H1 (cell line): ENCODE data around the gene G6PC3. TPM values are rescaled to one million over a fixed set of nuclear protein-coding genes. Genes with fewer than 3 reads are reported as not detected.
A peak's percentile ranks its signal among the peaks of the same experiment; 100 is the strongest.

ENCODE experiments used
- ASH2L ChIP-seq: fragments of 200-600, 300-600 bp; sonication (generic); IDR thresholded peaks from one replicate; pipeline ENCODE4 v1.7.1; 2017; ENCODE audit warnings: low read length
- ATF3 ChIP-seq: IDR thresholded peaks from 2 replicates; pipeline ENCODE4 v1.6.1; 2011; ENCODE audit warnings: low read depth, mild to moderate bottlenecking, low read length; ENCODE audit not compliant: insufficient read depth
- BCL11A ChIP-seq, 2 experiments: IDR thresholded peaks; one replicate each; pipeline ENCODE4 v1.6.1; 2011; ENCODE audit warnings: low read depth in 2 of 2, low read length in 2 of 2, mild to moderate bottlenecking in 2 of 2
- CBX8 ChIP-seq: fragments of 300-800, 300-1000 bp; sonication (generic); IDR thresholded peaks from 2 replicates; pipeline ENCODE4 v1.7.1; 2016; ENCODE audit warnings: low read depth, low read length, borderline replicate concordance
- CHD1 ChIP-seq: IDR thresholded peaks from 2 replicates; pipeline ENCODE4 v1.6.1; 2012; ENCODE audit warnings: low read depth, low read length, improper control_type of control experiment
- GTF2F1 ChIP-seq: IDR thresholded peaks from 2 replicates; pipeline ENCODE4 v1.6.1; 2012; ENCODE audit warnings: low read depth, low read length, improper control_type of control experiment, borderline replicate concordance
- HDAC2 ChIP-seq, 2 experiments: fragments of 300-600 bp in 1 of 2; sonication (generic) in 1 of 2; IDR thresholded peaks; 2 replicates each; pipeline ENCODE4 v1.6.1; 2011 to 2012; ENCODE audit warnings: low read depth in 2 of 2, low read length in 2 of 2, mild to moderate bottlenecking in 2 of 2, moderate library complexity in 2 of 2, borderline replicate concordance in 1 of 2, inconsistent platforms in 1 of 2
- JUN ChIP-seq: IDR thresholded peaks from 2 replicates; pipeline ENCODE4 v1.6.1; 2011; ENCODE audit warnings: low read depth, mild to moderate bottlenecking, improper control_type of control experiment, low read length
- KDM1A ChIP-seq: fragments of 200-600, 300-600 bp; sonication (generic); IDR thresholded peaks from 2 replicates; pipeline ENCODE4 v1.7.1; 2016; ENCODE audit warnings: mild to moderate bottlenecking, low read length, borderline replicate concordance
- POLR2A ChIP-seq, 2 experiments: IDR thresholded peaks; 1 replicate in 1 of 2; 2 replicates in 1 of 2; pipeline ENCODE4 v1.6.1; 2011; ENCODE audit warnings: low read depth in 2 of 2, low read length in 2 of 2, mild to moderate bottlenecking in 2 of 2; ENCODE audit errors: control extremely low read depth in 1 of 2
- POLR2AphosphoS5 ChIP-seq: IDR thresholded peaks from 2 replicates; pipeline ENCODE4 v1.6.1; 2011; ENCODE audit warnings: low read depth, low read length
- RAD21 ChIP-seq, 2 experiments: IDR thresholded peaks in 1 of 2; conservative IDR thresholded peaks in 1 of 2; 2 replicates each; pipeline ENCODE4 v1.6.1; 2011; ENCODE audit warnings: low read depth in 2 of 2, low read length in 2 of 2, improper control_type of control experiment in 1 of 2, inconsistent platforms in 1 of 2, mild to moderate bottlenecking in 1 of 2, moderate library complexity in 1 of 2
- SAP30 ChIP-seq: fragments of 300-600 bp; sonication (generic); IDR thresholded peaks from 2 replicates; pipeline ENCODE4 v1.7.1; 2012; ENCODE audit warnings: low read length, moderate library complexity, mild to moderate bottlenecking, inconsistent platforms; ENCODE audit not compliant: insufficient read depth, insufficient replicate concordance
- SP1 ChIP-seq: IDR thresholded peaks from 2 replicates; pipeline ENCODE4 v1.6.1; 2011; ENCODE audit warnings: low read depth, low read length
- SP2 ChIP-seq: IDR thresholded peaks from 2 replicates; pipeline ENCODE4 v1.6.1; 2012; ENCODE audit warnings: mild to moderate bottlenecking, low read length, inconsistent platforms
- SRF ChIP-seq: IDR thresholded peaks from 2 replicates; pipeline ENCODE4 v1.6.1; 2011; ENCODE audit warnings: mild to moderate bottlenecking, low read depth, low read length, moderate library complexity
- SUZ12 ChIP-seq: fragments of 200-600 bp; sonication (generic); IDR thresholded peaks from 2 replicates; pipeline ENCODE4 v1.6.1; 2012; ENCODE audit warnings: mild to moderate bottlenecking, inconsistent platforms, low read length, moderate library complexity, mixed read lengths
- TAF1 ChIP-seq: IDR thresholded peaks from 2 replicates; pipeline ENCODE4 v1.6.1; 2011; ENCODE audit warnings: mild to moderate bottlenecking, low read depth, low read length
- TAF7 ChIP-seq: optimal IDR thresholded peaks from 2 replicates; pipeline ENCODE3; 2011; ENCODE audit warnings: low read depth, mild to moderate bottlenecking, inconsistent platforms, low read length, moderate library complexity, borderline replicate concordance
- TBP ChIP-seq: IDR thresholded peaks from 2 replicates; pipeline ENCODE4 v1.6.1; 2011; ENCODE audit warnings: low read depth, low read length, improper control_type of control experiment
- TCF12 ChIP-seq: IDR thresholded peaks from 2 replicates; pipeline ENCODE4 v1.6.1; 2011; ENCODE audit warnings: low read depth, mild to moderate bottlenecking, low read length
- polyA plus RNA-seq, 7 experiments: library from polyadenylated mRNA; depleted of rRNA in 3 of 7; stranded (reverse) in 5 of 7; unstranded in 2 of 7; fragments of >200 nt in 5 of 7; fragments of 200-250 nt in 2 of 7; gene quantifications; 1 replicate in 5 of 7; 2 replicates in 1 of 7; 4 replicates in 1 of 7; pipeline versions ENCODE4 v1.2.1 to v1.2.3, GENCODE V29; 2011 to 2013; ENCODE audit warnings: missing spikeins in 2 of 7, mixed read lengths in 2 of 7
- total RNA-seq: library from RNA; stranded (reverse); fragmentation: NEBNext Ultra II Directional; extraction: Animal tissue kit (Norgen Biotek cat#: 25700); gene quantifications from 2 replicates; pipeline ENCODE4 v1.2.1, GENCODE V29; 2021
- TF ChIP-seq, protein P1 (sequence below): IDR thresholded peaks from 2 replicates; pipeline ENCODE4 v1.6.1; 2012; ENCODE audit warnings: low read length, inconsistent platforms

The G6PC3 gene
- total and polyA plus RNA-seq, 2 of the 8 experiments (the other 6 are each of a cell fraction or from before 2014, with no cell fraction given): 104 to 343 TPM

- peak in 1 of 2 experiments; percentile 38; a peak in 2 of 3 replicates for TF ChIP-seq POLR2A (IDR thresholded peaks at IDR 0.05; ENCODE audit: control extremely low read depth in 1 of 2, low read depth in 2 of 2, low read length in 2 of 2)
- TF ChIP-seq SRF: no peak
- 0 out of 2 replicates have a peak, but pooled peaks have one; percentile 31 for TF ChIP-seq JUN
- 0 out of 4 replicates have a peak, but pooled peaks of 1 of the 2 experiments have one; percentile 58 for TF ChIP-seq HDAC2 (IDR thresholded peaks at IDR 0.05; ENCODE audit: borderline replicate concordance in 1 of 2, low read depth in 2 of 2, low read length in 2 of 2)
- TF ChIP-seq CBX8: no peak
- peak; percentile 11; the same call in 1 of the 2 replicates for TF ChIP-seq POLR2AphosphoS5
- no peak for TF ChIP-seq SAP30
- TF ChIP-seq SP1: peak; percentile 34; the same call in 1 of the 2 replicates
- TF ChIP-seq TAF7: peak; percentile 46
- TF ChIP-seq, protein P1, sequence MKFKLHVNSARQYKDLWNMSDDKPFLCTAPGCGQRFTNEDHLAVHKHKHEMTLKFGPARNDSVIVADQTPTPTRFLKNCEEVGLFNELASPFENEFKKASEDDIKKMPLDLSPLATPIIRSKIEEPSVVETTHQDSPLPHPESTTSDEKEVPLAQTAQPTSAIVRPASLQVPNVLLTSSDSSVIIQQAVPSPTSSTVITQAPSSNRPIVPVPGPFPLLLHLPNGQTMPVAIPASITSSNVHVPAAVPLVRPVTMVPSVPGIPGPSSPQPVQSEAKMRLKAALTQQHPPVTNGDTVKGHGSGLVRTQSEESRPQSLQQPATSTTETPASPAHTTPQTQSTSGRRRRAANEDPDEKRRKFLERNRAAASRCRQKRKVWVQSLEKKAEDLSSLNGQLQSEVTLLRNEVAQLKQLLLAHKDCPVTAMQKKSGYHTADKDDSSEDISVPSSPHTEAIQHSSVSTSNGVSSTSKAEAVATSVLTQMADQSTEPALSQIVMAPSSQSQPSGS: no peak
- no peak for TF ChIP-seq GTF2F1
- TF ChIP-seq SP2: no peak
- TF ChIP-seq CHD1: no peak
- peak; percentile 11 to 25; a peak in 2 of 4 replicates for TF ChIP-seq RAD21 (IDR thresholded peaks at IDR 0.05 in 1 of 2, conservative IDR thresholded peaks at IDR 0.05 in 1 of 2; ENCODE audit: low read depth in 2 of 2, low read length in 2 of 2)
- peak; percentile 79 for TF ChIP-seq TAF1
- TF ChIP-seq TCF12: no peak
- TF ChIP-seq BCL11A (IDR thresholded peaks at IDR 0.05; ENCODE audit: low read depth in 2 of 2, low read length in 2 of 2): no peak
- TF ChIP-seq ASH2L: peak; percentile 78
- peak; percentile 61 for TF ChIP-seq TBP
- 0 out of 2 replicates have a peak, but pooled peaks have one; percentile 33 for TF ChIP-seq ATF3
- no peak for TF ChIP-seq SUZ12
- 0 out of 2 replicates have a peak, but pooled peaks have one; percentile 58 for TF ChIP-seq KDM1A
Observed at GRCh38 chr17:44123356-44124117, 53.0 kb downstream of the G6PC3 start, which contains the start of gene HDAC5 (continued).
